NCI-H345 (cell line): ENCODE measurements around the gene CARD9.
"Not testable (repeated sequence)": the region's sequence is repeated elsewhere in the genome, so short reads cannot be mapped to it uniquely, and the experiment has no call there.

Experiments
- DNase-seq: peaks from one replicate; lab custom pipeline; 2025; lab: John Stamatoyannopoulos, UW

The CARD9 gene, protein sequence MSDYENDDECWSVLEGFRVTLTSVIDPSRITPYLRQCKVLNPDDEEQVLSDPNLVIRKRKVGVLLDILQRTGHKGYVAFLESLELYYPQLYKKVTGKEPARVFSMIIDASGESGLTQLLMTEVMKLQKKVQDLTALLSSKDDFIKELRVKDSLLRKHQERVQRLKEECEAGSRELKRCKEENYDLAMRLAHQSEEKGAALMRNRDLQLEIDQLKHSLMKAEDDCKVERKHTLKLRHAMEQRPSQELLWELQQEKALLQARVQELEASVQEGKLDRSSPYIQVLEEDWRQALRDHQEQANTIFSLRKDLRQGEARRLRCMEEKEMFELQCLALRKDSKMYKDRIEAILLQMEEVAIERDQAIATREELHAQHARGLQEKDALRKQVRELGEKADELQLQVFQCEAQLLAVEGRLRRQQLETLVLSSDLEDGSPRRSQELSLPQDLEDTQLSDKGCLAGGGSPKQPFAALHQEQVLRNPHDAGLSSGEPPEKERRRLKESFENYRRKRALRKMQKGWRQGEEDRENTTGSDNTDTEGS

GRCh38 chr9:136373300-136374182 is at the start of gene CARD9:
TSS of gene CARD9 (minus strand) at chr9:136373669. CDS start at chr9:136372078, 1,591 bp downstream.
- no peak for DNase-seq

DNA sequence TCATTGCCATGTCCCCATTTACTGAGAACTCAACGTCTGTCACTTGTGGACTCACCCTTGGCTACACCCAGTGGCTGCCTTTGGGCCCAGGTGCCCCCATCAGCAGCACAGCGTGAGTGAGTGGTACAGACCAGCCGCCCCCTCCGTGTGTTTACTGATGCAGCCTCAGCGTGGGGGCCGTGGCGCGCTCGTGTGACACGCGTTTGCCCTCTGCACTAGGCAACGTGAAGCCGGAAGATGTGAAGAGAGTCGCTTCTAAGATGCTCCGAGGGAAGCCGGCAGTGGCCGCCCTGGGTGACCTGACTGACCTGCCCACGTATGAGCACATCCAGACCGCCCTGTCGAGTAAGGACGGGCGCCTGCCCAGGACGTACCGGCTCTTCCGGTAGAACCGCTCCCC is 49.4 kb upstream of the CARD9 start:
- DNase-seq, result no peak

DNA sequence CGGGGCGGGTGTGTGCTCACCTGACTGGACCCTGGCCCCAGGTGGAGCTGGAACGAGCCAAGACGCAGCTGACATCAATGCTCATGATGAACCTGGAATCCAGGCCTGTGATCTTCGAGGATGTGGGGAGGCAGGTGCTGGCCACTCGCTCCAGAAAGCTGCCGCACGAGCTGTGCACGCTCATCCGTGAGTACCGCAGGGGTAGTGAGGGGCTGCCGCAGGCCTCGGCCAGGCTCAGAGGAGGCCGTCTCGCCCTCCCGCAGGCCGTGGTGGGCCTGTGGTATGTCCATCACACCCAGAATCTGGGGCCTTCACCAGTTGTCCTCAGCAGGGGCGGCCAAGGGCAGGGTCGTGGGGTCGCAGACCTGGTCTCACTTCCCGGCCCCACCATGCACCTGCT is 48.3 kb upstream of the CARD9 start:
- no peak for DNase-seq

DNA sequence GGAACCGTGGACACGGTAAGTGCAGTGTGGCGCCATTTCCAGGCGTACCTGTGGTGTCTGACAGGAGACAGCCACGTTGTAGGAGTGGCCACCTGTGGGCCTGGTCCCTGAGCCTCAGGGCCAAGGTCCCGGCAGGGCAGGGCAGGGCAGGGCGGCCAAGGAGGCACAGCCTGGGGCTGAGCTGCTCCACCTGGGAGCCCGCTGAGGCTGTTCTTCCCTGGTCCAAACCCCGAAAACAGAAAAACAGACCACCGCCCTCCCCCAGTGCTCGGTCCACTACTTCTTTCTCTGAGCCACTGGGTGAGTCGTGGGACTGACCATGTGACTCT is 45.6 kb upstream of the CARD9 start:
- DNase-seq, result no peak

GRCh38 chr9:136418182-136419091 is 45.0 kb upstream of the CARD9 start:
- no peak for DNase-seq

DNA sequence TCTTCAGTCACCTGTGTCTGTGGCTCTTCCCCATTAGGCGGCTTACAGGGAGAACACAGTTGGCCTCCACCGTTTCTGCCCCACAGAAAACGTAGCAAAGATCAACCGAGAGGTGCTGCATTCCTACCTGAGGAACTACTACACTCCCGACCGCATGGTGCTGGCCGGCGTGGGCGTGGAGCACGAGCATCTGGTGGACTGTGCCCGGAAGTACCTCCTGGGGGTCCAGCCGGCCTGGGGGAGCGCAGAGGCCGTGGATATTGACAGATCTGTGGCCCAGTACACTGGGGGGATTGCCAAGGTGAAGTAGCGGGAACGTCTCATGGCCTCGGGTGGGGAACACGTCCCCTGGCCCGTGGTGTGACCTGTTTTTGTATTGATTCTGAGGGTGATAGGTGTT is 43.4 kb upstream of the CARD9 start:
- DNase-seq, result no peak

DNA sequence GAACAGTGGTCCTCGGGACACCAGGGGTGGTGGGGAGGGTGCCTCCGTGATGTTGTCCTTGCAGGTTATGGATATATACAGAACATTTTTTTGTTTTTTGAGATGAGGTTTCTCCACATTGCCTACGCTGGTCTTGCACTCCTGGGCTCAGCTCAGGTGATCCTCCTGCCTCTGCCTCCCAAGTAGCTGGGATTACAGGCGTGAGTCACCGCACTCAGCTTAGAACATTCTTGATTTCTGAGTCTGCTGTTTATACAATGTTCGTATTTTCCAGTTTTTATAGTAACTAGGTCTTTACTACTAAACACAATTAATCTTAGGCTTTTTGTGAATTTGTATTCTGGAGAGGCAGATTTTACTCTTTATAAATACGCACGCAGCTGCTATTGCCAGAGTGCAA is 43.0 kb upstream of the CARD9 start:
- DNase-seq, result no peak

- DNase-seq, result no peak
Measured at GRCh38 chr9:136412962-136413361, 39.5 kb upstream of the CARD9 start.

GRCh38 chr9:136411378-136411777 is 37.9 kb upstream of the CARD9 start:
- no peak for DNase-seq

- peak; percentile 90 for DNase-seq
Measured at GRCh38 chr9:136410500-136411287, 37.2 kb upstream of the CARD9 start, which contains the start of the genes ENTR1 and PMPCA. TSS of gene ENTR1 (minus strand) at chr9:136410614. CDS start at chr9:136410397, 217 bp downstream. TSS of gene PMPCA (plus strand) at chr9:136410658. CDS start at chr9:136410669, 11 bp downstream.

GRCh38 chr9:136409557-136410455 is 36.3 kb upstream of the CARD9 start:
- DNase-seq, result peak; percentile 4

GRCh38 chr9:136407911-136408310 is 34.4 kb upstream of the CARD9 start:
- no peak for DNase-seq

GRCh38 chr9:136407061-136407460 is 33.6 kb upstream of the CARD9 start:
- DNase-seq, result not testable (repeated sequence)

DNA sequence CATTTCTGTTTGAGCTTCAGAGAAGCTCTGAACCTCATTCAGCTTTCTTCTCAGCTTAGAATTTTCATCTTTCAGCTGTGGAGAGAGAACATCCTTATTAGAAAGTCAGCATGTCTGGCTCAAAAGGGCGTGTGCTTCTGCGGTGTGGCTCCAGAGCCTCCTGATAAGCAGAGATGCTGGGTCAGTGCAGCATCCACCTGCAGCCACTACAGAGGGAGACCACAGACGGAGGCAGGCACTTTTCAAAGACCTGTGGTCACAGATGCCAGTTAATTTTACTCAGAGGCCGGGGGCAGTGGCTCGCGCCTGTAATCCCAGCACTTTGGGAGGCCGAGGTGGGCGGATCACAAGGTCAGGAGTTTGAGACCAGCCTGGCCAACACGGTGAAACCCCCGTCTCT is 32.4 kb upstream of the CARD9 start:
- DNase-seq, result not testable (repeated sequence)

DNA sequence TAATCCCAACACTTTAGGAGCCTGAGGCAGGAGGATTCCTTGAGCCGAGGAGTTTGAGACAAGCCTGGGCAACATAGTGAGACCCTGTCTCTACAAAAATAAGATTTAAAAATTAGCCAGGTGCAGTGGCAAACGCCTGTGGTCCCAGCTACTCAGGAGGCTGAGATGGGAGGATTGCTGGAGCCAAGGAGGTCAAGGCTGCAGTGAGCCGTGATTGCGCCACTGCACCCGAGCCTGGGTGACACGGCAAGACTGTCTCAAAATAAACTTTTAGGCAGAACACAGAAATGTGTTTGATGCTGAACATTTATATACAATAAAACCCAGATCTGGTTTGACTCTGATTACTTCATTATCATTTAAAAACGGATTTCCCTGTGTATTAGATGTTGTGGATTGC is 32.0 kb upstream of the CARD9 start:
- no peak for DNase-seq

GRCh38 chr9:136404801-136405136 is 31.3 kb upstream of the CARD9 start:
- DNase-seq, result no peak

DNA sequence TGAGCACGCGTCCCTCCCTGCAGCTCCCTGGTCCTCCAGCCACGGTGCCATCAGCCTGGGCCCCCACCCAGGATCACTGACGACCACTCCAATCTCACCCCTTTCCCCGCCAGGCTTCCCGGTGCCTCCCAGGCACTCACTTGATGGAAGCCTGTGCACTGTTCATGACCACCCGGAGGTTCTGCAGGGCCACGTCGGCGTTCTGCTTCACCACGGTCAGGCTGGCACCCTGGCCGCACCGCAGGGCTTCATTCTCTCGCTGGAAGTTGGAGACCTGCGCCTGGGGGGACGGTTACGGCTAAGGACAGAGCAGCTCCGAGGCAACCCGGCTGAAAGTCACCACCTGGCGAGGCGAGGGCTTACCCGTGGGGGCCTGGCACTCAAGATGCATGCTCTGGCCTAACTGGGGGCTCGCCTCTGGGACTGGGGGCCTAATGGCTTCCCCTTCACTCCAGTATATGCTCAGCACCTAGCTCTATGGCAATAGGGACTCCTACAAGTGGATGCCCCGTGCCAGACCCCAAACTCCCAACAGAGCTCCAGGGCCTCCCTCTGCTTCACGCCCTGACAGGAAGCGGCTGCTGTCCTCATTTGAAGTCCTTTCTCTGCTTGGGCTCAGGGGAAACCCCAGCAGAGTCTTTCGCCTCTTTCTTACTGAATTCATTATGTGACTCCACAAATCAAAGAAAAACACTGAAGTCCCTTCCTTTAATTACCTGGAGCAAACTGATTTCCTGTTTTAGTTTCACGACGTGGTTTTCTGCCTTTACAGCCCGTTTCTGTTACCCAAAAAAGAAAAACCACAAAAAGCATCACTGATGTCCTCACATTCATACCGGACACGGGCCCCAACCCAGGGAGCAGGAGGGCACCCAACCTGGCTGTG is 30.7 kb upstream of the CARD9 start:
- DNase-seq, result no peak

GRCh38 chr9:136403538-136403914 is 30.1 kb upstream of the CARD9 start:
- no peak for DNase-seq

DNA sequence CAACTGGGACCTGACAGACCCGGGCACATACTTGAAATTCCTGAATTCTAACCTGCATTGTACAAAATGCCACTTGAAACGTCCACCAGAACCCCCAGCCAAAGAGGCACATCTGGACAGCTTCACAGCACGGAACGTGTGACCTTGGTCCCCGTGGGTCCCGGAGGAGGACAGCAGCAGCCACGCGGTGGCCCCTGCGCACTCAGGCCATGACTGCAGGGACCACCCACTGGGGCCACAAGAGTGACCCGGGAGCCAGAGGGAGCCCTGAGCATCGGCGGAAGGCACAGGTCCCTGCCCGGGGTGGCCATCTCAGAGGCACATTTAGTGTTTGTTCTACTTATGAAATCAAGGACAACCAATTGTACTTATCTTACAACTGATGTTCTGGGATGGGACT is 28.6 kb upstream of the CARD9 start:
- no peak for DNase-seq
